ENCODE results near the gene SPRR2A. TPM values are rescaled to one million over a fixed set of nuclear protein-coding genes. Genes with fewer than 3 reads are reported as not detected.
"Not testable (repeated sequence)": the region's sequence is repeated elsewhere in the genome, so short reads cannot be mapped to it uniquely, and the experiment has no call there.

The SPRR2A gene
- total RNA-seq, 6 experiments from 2014 or later: not detected

- Mint-ChIP-seq H3K4me3 (no peak overlapping the region), H3K27ac (no peak overlapping the region), H3K27me3 (ENCODE audit: insufficient read depth) (no peaks in the 10 kb centered on the region; the same call in none of the 2 replicates), H3K9me3 (peaks cover 16% of the 10 kb centered on the region; the same call in 1 of the 2 replicates), H3K36me3 (ENCODE audit: low read depth) (no peaks in the 10 kb centered on the region), H3K4me1 (ENCODE audit: low read depth) (no peaks in the 10 kb centered on the region)
- no peak for DNase-seq
- TF ChIP-seq, protein P1, sequence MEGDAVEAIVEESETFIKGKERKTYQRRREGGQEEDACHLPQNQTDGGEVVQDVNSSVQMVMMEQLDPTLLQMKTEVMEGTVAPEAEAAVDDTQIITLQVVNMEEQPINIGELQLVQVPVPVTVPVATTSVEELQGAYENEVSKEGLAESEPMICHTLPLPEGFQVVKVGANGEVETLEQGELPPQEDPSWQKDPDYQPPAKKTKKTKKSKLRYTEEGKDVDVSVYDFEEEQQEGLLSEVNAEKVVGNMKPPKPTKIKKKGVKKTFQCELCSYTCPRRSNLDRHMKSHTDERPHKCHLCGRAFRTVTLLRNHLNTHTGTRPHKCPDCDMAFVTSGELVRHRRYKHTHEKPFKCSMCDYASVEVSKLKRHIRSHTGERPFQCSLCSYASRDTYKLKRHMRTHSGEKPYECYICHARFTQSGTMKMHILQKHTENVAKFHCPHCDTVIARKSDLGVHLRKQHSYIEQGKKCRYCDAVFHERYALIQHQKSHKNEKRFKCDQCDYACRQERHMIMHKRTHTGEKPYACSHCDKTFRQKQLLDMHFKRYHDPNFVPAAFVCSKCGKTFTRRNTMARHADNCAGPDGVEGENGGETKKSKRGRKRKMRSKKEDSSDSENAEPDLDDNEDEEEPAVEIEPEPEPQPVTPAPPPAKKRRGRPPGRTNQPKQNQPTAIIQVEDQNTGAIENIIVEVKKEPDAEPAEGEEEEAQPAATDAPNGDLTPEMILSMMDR (IDR thresholded peaks at IDR 0.05): no peak
These were observed 31.5 kb downstream of the SPRR2A start for GRCh38 chr1:153025797-153026196.

DNA sequence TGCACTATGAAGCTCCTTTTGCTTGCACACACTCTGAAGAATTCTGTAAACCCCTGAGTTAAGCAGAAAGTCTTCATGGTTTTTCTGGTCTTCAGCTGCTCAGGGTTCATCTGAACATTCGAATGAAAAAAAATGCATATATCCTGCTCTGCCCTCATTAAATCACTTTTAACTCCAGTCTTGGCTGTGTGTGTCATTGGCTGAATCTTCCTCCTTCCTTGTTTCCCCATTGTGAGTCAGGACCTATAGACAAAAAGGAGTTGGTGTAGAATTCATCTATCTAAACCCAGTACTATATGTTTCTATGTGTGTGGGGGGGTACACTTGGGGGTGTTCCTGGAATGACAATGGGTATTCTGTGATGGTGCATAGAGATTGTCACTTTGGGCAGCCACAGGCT lies 32.9 kb downstream of the SPRR2A start:
- H3K4me1 Mint-ChIP-seq (ENCODE audit: low read depth): no peaks in the 10 kb centered on the region
- TF ChIP-seq, protein P1 (IDR thresholded peaks at IDR 0.05): no peak
- no peak overlapping the region for H3K27ac Mint-ChIP-seq
- no peaks in the 10 kb centered on the region for H3K36me3 Mint-ChIP-seq (ENCODE audit: low read depth)
- H3K27me3 Mint-ChIP-seq (ENCODE audit: insufficient read depth): no peaks in the 10 kb centered on the region; the same call in none of the 2 replicates
- H3K9me3 Mint-ChIP-seq: peaks cover 15% of the 10 kb centered on the region; the same call in 1 of the 2 replicates
- no peak overlapping the region for H3K4me3 Mint-ChIP-seq
- DNase-seq: no peak

- Mint-ChIP-seq H3K4me1 (ENCODE audit: low read depth) (no peaks in the 10 kb centered on the region), H3K27me3 (ENCODE audit: insufficient read depth) (no peaks in the 10 kb centered on the region; the same call in 1 of the 2 replicates), H3K4me3 (no peak overlapping the region), H3K36me3 (ENCODE audit: low read depth) (no peaks in the 10 kb centered on the region), H3K9me3 (peaks cover 8% of the 10 kb centered on the region; the same call in 1 of the 2 replicates), H3K27ac (no peak overlapping the region)
- TF ChIP-seq, protein P1 (IDR thresholded peaks at IDR 0.05): no peak
- DNase-seq: no peak
These were observed 34.2 kb downstream of the SPRR2A start for GRCh38 chr1:153023109-153023508.

GRCh38 chr1:153022340-153022739 lies 35.0 kb downstream of the SPRR2A start:
- peaks cover 11% of the 10 kb centered on the region for H3K9me3 Mint-ChIP-seq
- not testable (repeated sequence) for H3K27ac Mint-ChIP-seq; DNase-seq; H3K4me3 Mint-ChIP-seq; H3K27me3 Mint-ChIP-seq (ENCODE audit: insufficient read depth); H3K4me1 Mint-ChIP-seq (ENCODE audit: low read depth); H3K36me3 Mint-ChIP-seq (ENCODE audit: low read depth)

DNA sequence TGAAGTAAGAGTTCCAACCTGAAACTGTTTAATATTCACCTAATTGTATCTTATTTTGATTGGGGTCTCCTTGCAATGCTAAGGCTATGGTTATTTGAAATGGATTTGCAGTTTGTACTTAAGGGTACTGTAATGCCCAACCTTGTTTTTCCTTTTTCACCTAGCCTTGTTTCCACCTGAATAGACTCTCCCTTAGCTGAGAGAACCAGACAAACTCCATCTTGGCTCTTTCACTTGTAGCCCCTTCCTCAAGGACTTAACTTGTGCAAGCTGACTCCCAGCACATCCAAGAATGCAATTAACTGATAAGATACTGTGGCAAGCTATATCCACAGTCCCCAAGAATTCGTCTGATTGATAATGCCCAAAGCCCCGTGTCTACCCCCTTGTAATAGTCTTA lies 35.5 kb downstream of the SPRR2A start:
- DNase-seq; H3K36me3 Mint-ChIP-seq (ENCODE audit: low read depth); H3K4me1 Mint-ChIP-seq (ENCODE audit: low read depth); H3K27me3 Mint-ChIP-seq (ENCODE audit: insufficient read depth); H3K4me3 Mint-ChIP-seq; H3K27ac Mint-ChIP-seq: not testable (repeated sequence)
- peaks cover 11% of the 10 kb centered on the region for H3K9me3 Mint-ChIP-seq

GRCh38 chr1:153011235-153011758 lies 46.0 kb downstream of the SPRR2A start:
- not testable (repeated sequence) for H3K36me3 Mint-ChIP-seq (ENCODE audit: low read depth); H3K9me3 Mint-ChIP-seq; H3K27ac Mint-ChIP-seq; H3K4me3 Mint-ChIP-seq; H3K27me3 Mint-ChIP-seq (ENCODE audit: insufficient read depth); H3K4me1 Mint-ChIP-seq (ENCODE audit: low read depth); DNase-seq

Other genes with a start within 250 kb of the SPRR2A start
- gene LCE1B, start 245.5 kb downstream of the SPRR2A start, total RNA-seq (2021; fragmentation: NEBNext Ultra II Directional; extraction: Animal tissue kit (Norgen Biotek cat#: 25700)): not detected
- not detected for gene LCE1A, start 230.0 kb downstream of the SPRR2A start, total RNA-seq (2021; fragmentation: NEBNext Ultra II Directional; extraction: Animal tissue kit (Norgen Biotek cat#: 25700))
- gene LCE6A, start 214.7 kb downstream of the SPRR2A start, total RNA-seq (2021; fragmentation: NEBNext Ultra II Directional; extraction: Animal tissue kit (Norgen Biotek cat#: 25700)): not detected
- gene LCE7A, start 197.5 kb downstream of the SPRR2A start, total RNA-seq (2021; fragmentation: NEBNext Ultra II Directional; extraction: Animal tissue kit (Norgen Biotek cat#: 25700)): not detected
- not detected for gene SMCP, start 179.2 kb downstream of the SPRR2A start, total RNA-seq (2021; fragmentation: NEBNext Ultra II Directional; extraction: Animal tissue kit (Norgen Biotek cat#: 25700))
- not detected for gene IVL, start 149.0 kb downstream of the SPRR2A start, total RNA-seq (2021; fragmentation: NEBNext Ultra II Directional; extraction: Animal tissue kit (Norgen Biotek cat#: 25700))
- not detected for gene SPRR5, start 110.3 kb downstream of the SPRR2A start, total RNA-seq (2021; fragmentation: NEBNext Ultra II Directional; extraction: Animal tissue kit (Norgen Biotek cat#: 25700))
- gene SPRR4, start 86.9 kb downstream of the SPRR2A start, total RNA-seq (2021; fragmentation: NEBNext Ultra II Directional; extraction: Animal tissue kit (Norgen Biotek cat#: 25700)): not detected
- gene SPRR1A, start 73.4 kb downstream of the SPRR2A start, total RNA-seq (2021; fragmentation: NEBNext Ultra II Directional; extraction: Animal tissue kit (Norgen Biotek cat#: 25700)): not detected
- not detected for gene SPRR3, start 55.8 kb downstream of the SPRR2A start, total RNA-seq (2021; fragmentation: NEBNext Ultra II Directional; extraction: Animal tissue kit (Norgen Biotek cat#: 25700))
- not detected for gene SPRR1B, start 26.3 kb downstream of the SPRR2A start, total RNA-seq (2021; fragmentation: NEBNext Ultra II Directional; extraction: Animal tissue kit (Norgen Biotek cat#: 25700))
- gene SPRR2D, start 16.4 kb downstream of the SPRR2A start, total RNA-seq (2021; fragmentation: NEBNext Ultra II Directional; extraction: Animal tissue kit (Norgen Biotek cat#: 25700)): not detected
- gene SPRR2B, start 14.1 kb upstream of the SPRR2A start, total RNA-seq (2021; fragmentation: NEBNext Ultra II Directional; extraction: Animal tissue kit (Norgen Biotek cat#: 25700)): not detected
- not detected for gene SPRR2E, start 37.0 kb upstream of the SPRR2A start, total RNA-seq (2021; fragmentation: NEBNext Ultra II Directional; extraction: Animal tissue kit (Norgen Biotek cat#: 25700))
- gene SPRR2F, start 56.0 kb upstream of the SPRR2A start, total RNA-seq (2021; fragmentation: NEBNext Ultra II Directional; extraction: Animal tissue kit (Norgen Biotek cat#: 25700)): not detected
- not detected for gene SPRR2G, start 93.4 kb upstream of the SPRR2A start, total RNA-seq (2021; fragmentation: NEBNext Ultra II Directional; extraction: Animal tissue kit (Norgen Biotek cat#: 25700))
- gene LELP1, start 145.9 kb upstream of the SPRR2A start, total RNA-seq (2021; fragmentation: NEBNext Ultra II Directional; extraction: Animal tissue kit (Norgen Biotek cat#: 25700)): not detected
- gene PRR9, start 160.1 kb upstream of the SPRR2A start, total RNA-seq (2021; fragmentation: NEBNext Ultra II Directional; extraction: Animal tissue kit (Norgen Biotek cat#: 25700)): not detected
- gene LORICRIN, start 202.2 kb upstream of the SPRR2A start, total RNA-seq (2021; fragmentation: NEBNext Ultra II Directional; extraction: Animal tissue kit (Norgen Biotek cat#: 25700)): not detected